ENCODE data around the gene MACROD2.
"Not testable (repeated sequence)": the region's sequence is repeated elsewhere in the genome, so short reads cannot be mapped to it uniquely, and the experiment has no call there.

MACROD2 gene

GRCh38 chr20:15977026-15977425 lies 1981.7 kb downstream of the MACROD2 start:
- no peaks in the 10 kb centered on the region for H3K36me3 Mint-ChIP-seq
- no peaks in the 10 kb centered on the region for H3K27me3 Mint-ChIP-seq
- H3K9me3 Mint-ChIP-seq (ENCODE audit: low read depth): peaks cover 3% of the 10 kb centered on the region
- no peak overlapping the region for H3K27ac Mint-ChIP-seq
- no peaks in the 10 kb centered on the region for H3K4me1 Mint-ChIP-seq (ENCODE audit: low read depth)
- H3K4me3 Mint-ChIP-seq: no peak overlapping the region

- Mint-ChIP-seq H3K9me3 (ENCODE audit: low read depth) (no peaks in the 10 kb centered on the region), H3K4me1 (ENCODE audit: low read depth) (no peaks in the 10 kb centered on the region), H3K27ac (no peak overlapping the region), H3K27me3 (no peaks in the 10 kb centered on the region), H3K4me3 (no peak overlapping the region), H3K36me3 (no peaks in the 10 kb centered on the region)
Measured at GRCh38 chr20:15977758-15978157, 1982.4 kb downstream of the MACROD2 start.

- not testable (repeated sequence) for H3K27ac Mint-ChIP-seq; H3K27me3 Mint-ChIP-seq; H3K36me3 Mint-ChIP-seq; H3K4me1 Mint-ChIP-seq (ENCODE audit: low read depth); H3K4me3 Mint-ChIP-seq; H3K9me3 Mint-ChIP-seq (ENCODE audit: low read depth)
Measured at GRCh38 chr20:15985494-15986368, 1990.4 kb downstream of the MACROD2 start.

GRCh38 chr20:15986690-15987089 lies 1991.4 kb downstream of the MACROD2 start:
- Mint-ChIP-seq H3K4me3 (no peak overlapping the region), H3K27ac (no peak overlapping the region), H3K36me3 (no peaks in the 10 kb centered on the region)

GRCh38 chr20:15991279-15991678 lies 1996.0 kb downstream of the MACROD2 start:
- peaks cover 10% of the 10 kb centered on the region for H3K9me3 Mint-ChIP-seq (ENCODE audit: low read depth)
- no peaks in the 10 kb centered on the region for H3K4me1 Mint-ChIP-seq (ENCODE audit: low read depth)
- no peak overlapping the region for H3K27ac Mint-ChIP-seq
- H3K27me3 Mint-ChIP-seq: no peaks in the 10 kb centered on the region
- no peaks in the 10 kb centered on the region for H3K36me3 Mint-ChIP-seq
- H3K4me3 Mint-ChIP-seq: no peak overlapping the region

More at GRCh38 chr20:15986690-15987089, 1991.4 kb downstream of the MACROD2 start:
- Mint-ChIP-seq H3K9me3 (ENCODE audit: low read depth) (peaks cover 3% of the 10 kb centered on the region), H3K4me1 (ENCODE audit: low read depth) (no peaks in the 10 kb centered on the region), H3K27me3 (no peaks in the 10 kb centered on the region)

- no peaks in the 10 kb centered on the region for H3K4me1 Mint-ChIP-seq (ENCODE audit: low read depth)
- H3K27ac Mint-ChIP-seq: no peak overlapping the region
- H3K27me3 Mint-ChIP-seq: no peaks in the 10 kb centered on the region
- H3K4me3 Mint-ChIP-seq: no peak overlapping the region
- H3K9me3 Mint-ChIP-seq (ENCODE audit: low read depth): peaks cover 13% of the 10 kb centered on the region
- no peaks in the 10 kb centered on the region for H3K36me3 Mint-ChIP-seq
Measured at GRCh38 chr20:15992564-15992963, 1997.2 kb downstream of the MACROD2 start.

GRCh38 chr20:16000112-16000511 lies 2004.8 kb downstream of the MACROD2 start:
- Mint-ChIP-seq H3K36me3 (no peaks in the 10 kb centered on the region), H3K27ac (no peak overlapping the region), H3K27me3 (no peaks in the 10 kb centered on the region), H3K4me3 (no peak overlapping the region), H3K9me3 (ENCODE audit: low read depth) (peaks cover 10% of the 10 kb centered on the region), H3K4me1 (ENCODE audit: low read depth) (no peaks in the 10 kb centered on the region)

- no peaks in the 10 kb centered on the region for H3K36me3 Mint-ChIP-seq
- H3K9me3 Mint-ChIP-seq (ENCODE audit: low read depth): peaks cover 10% of the 10 kb centered on the region
- no peaks in the 10 kb centered on the region for H3K27me3 Mint-ChIP-seq
- no peak overlapping the region for H3K4me3 Mint-ChIP-seq
- H3K27ac Mint-ChIP-seq: no peak overlapping the region
- no peaks in the 10 kb centered on the region for H3K4me1 Mint-ChIP-seq (ENCODE audit: low read depth)
Measured at GRCh38 chr20:16001286-16001685, 2006.0 kb downstream of the MACROD2 start.

GRCh38 chr20:16003310-16003709 lies 2008.0 kb downstream of the MACROD2 start:
- no peaks in the 10 kb centered on the region for H3K27me3 Mint-ChIP-seq
- H3K4me1 Mint-ChIP-seq (ENCODE audit: low read depth): no peaks in the 10 kb centered on the region
- no peak overlapping the region for H3K4me3 Mint-ChIP-seq
- H3K36me3 Mint-ChIP-seq: no peaks in the 10 kb centered on the region
- H3K27ac Mint-ChIP-seq: no peak overlapping the region
- no peaks in the 10 kb centered on the region for H3K9me3 Mint-ChIP-seq (ENCODE audit: low read depth)

- H3K27ac Mint-ChIP-seq: no peak overlapping the region
- H3K36me3 Mint-ChIP-seq: no peaks in the 10 kb centered on the region
- no peaks in the 10 kb centered on the region for H3K4me1 Mint-ChIP-seq (ENCODE audit: low read depth)
- no peaks in the 10 kb centered on the region for H3K27me3 Mint-ChIP-seq
- no peaks in the 10 kb centered on the region for H3K9me3 Mint-ChIP-seq (ENCODE audit: low read depth)
- no peak overlapping the region for H3K4me3 Mint-ChIP-seq
Measured at GRCh38 chr20:16004108-16004854, 2009.0 kb downstream of the MACROD2 start.

GRCh38 chr20:16005021-16005914 lies 2010.0 kb downstream of the MACROD2 start:
- no peaks in the 10 kb centered on the region for H3K9me3 Mint-ChIP-seq (ENCODE audit: low read depth)
- H3K27me3 Mint-ChIP-seq: no peaks in the 10 kb centered on the region
- H3K4me1 Mint-ChIP-seq (ENCODE audit: low read depth): no peaks in the 10 kb centered on the region
- no peak overlapping the region for H3K27ac Mint-ChIP-seq
- H3K36me3 Mint-ChIP-seq: no peaks in the 10 kb centered on the region
- no peak overlapping the region for H3K4me3 Mint-ChIP-seq

GRCh38 chr20:16005915-16006493 lies 2010.7 kb downstream of the MACROD2 start:
- H3K4me1 Mint-ChIP-seq (ENCODE audit: low read depth): no peaks in the 10 kb centered on the region
- H3K36me3 Mint-ChIP-seq: no peaks in the 10 kb centered on the region
- H3K27me3 Mint-ChIP-seq: no peaks in the 10 kb centered on the region
- H3K9me3 Mint-ChIP-seq (ENCODE audit: low read depth): no peaks in the 10 kb centered on the region
- no peak overlapping the region for H3K4me3 Mint-ChIP-seq
- H3K27ac Mint-ChIP-seq: no peak overlapping the region

GRCh38 chr20:16007164-16007563 lies 2011.8 kb downstream of the MACROD2 start:
- no peak overlapping the region for H3K27ac Mint-ChIP-seq
- no peaks in the 10 kb centered on the region for H3K4me1 Mint-ChIP-seq (ENCODE audit: low read depth)
- H3K9me3 Mint-ChIP-seq (ENCODE audit: low read depth): no peaks in the 10 kb centered on the region
- H3K27me3 Mint-ChIP-seq: no peaks in the 10 kb centered on the region
- no peak overlapping the region for H3K4me3 Mint-ChIP-seq
- no peaks in the 10 kb centered on the region for H3K36me3 Mint-ChIP-seq

GRCh38 chr20:16007962-16008361 lies 2012.6 kb downstream of the MACROD2 start:
- no peak overlapping the region for H3K4me3 Mint-ChIP-seq
- no peaks in the 10 kb centered on the region for H3K4me1 Mint-ChIP-seq (ENCODE audit: low read depth)
- no peaks in the 10 kb centered on the region for H3K9me3 Mint-ChIP-seq (ENCODE audit: low read depth)
- no peak overlapping the region for H3K27ac Mint-ChIP-seq
- H3K36me3 Mint-ChIP-seq: no peaks in the 10 kb centered on the region
- H3K27me3 Mint-ChIP-seq: no peaks in the 10 kb centered on the region
